Measurements from ENCODE around the gene ELF2. TPM values are rescaled to one million over a fixed set of nuclear protein-coding genes. Genes with fewer than 3 reads are reported as not detected.
A peak's percentile ranks its signal among the peaks of the same experiment; 100 is the strongest.

ELF2 gene
- total and polyA plus RNA-seq, 2 donors (not counting 1 experiment from before 2014, with no cell fraction given), result 25.1 to 97.5 TPM

GRCh38 chr4:139223682-139224317 lies 46.8 kb upstream of the ELF2 start:
- H3K4me2 ChIP-seq (replicated peaks; ENCODE audit: low read depth, low read length, poor library complexity, severe bottlenecking), result no peak overlapping the region
- peaks cover 0 to 6% of the 10 kb centered on the region in 2 donors for H3K4me1 ChIP-seq (ENCODE audit: control insufficient read depth in 2 of 2, insufficient read depth in 2 of 2, low read length in 2 of 2)
- no peaks in the 10 kb centered on the region for H3K36me3 ChIP-seq (replicated peaks in 1 of 2; ENCODE audit: control extremely low read depth in 1 of 2, control insufficient read depth in 1 of 2, extremely low read depth in 1 of 2, insufficient read depth in 2 of 2, low read length in 1 of 2)
- no peaks in the 10 kb centered on the region for H4K20me1 ChIP-seq (ENCODE audit: control insufficient read depth, insufficient read depth, low read length, poor library complexity, severe bottlenecking)
- no peaks in the 10 kb centered on the region for H3K9me3 ChIP-seq (ENCODE audit: control extremely low read depth in 1 of 3, control insufficient read depth in 2 of 3, insufficient read depth in 1 of 3, low read length in 2 of 3)
- Mint-ChIP-seq H3K4me3 (no peak overlapping the region), H3K27me3 (no peaks in the 10 kb centered on the region), H3K4me1 (peaks cover 10% of the 10 kb centered on the region), H3K27ac (no peak overlapping the region), H3K9me3 (ENCODE audit: insufficient read depth) (no peaks in the 10 kb centered on the region)
- ChIA-PET POLR2A (no interaction called here), CTCF (interaction anchor here (0.5 to 1.7 kb wide), 9 partner anchors 8 to 320 kb away, joined by 3 to 7 read pairs (median 3); partner anchors contain the start of gene NAA15)
- no peak for ATAC-seq (ENCODE audit: low read depth)
- H3K79me2 ChIP-seq (ENCODE audit: control insufficient read depth, insufficient read depth, low read length), result no peaks in the 10 kb centered on the region
- H3K9ac ChIP-seq (ENCODE audit: low read length), result no peak overlapping the region
- peak overlapping the region; percentile 28 for H2AFZ ChIP-seq (ENCODE audit: insufficient read depth, low read depth, low read length, poor library complexity, severe bottlenecking)
- TF ChIP-seq, protein P1, sequence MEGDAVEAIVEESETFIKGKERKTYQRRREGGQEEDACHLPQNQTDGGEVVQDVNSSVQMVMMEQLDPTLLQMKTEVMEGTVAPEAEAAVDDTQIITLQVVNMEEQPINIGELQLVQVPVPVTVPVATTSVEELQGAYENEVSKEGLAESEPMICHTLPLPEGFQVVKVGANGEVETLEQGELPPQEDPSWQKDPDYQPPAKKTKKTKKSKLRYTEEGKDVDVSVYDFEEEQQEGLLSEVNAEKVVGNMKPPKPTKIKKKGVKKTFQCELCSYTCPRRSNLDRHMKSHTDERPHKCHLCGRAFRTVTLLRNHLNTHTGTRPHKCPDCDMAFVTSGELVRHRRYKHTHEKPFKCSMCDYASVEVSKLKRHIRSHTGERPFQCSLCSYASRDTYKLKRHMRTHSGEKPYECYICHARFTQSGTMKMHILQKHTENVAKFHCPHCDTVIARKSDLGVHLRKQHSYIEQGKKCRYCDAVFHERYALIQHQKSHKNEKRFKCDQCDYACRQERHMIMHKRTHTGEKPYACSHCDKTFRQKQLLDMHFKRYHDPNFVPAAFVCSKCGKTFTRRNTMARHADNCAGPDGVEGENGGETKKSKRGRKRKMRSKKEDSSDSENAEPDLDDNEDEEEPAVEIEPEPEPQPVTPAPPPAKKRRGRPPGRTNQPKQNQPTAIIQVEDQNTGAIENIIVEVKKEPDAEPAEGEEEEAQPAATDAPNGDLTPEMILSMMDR (IDR thresholded peaks at IDR 0.05), result no peak
- no peak for TF ChIP-seq EZH2 (IDR thresholded peaks at IDR 0.05; ENCODE audit: borderline replicate concordance, insufficient read depth, low read depth, low read length, poor library complexity, severe bottlenecking)
- DNase-seq, result no peak
- H3K27me3 ChIP-seq (replicated peaks in 1 of 4; ENCODE audit: control extremely low read depth in 1 of 4, control insufficient read depth in 3 of 4, insufficient read depth in 4 of 4, low read length in 3 of 4), result no peaks in the 10 kb centered on the region
- H3K4me3 ChIP-seq (ENCODE audit: control extremely low read depth in 1 of 5, extremely low read depth in 1 of 5, insufficient read depth in 1 of 5, low read depth in 2 of 5, low read length in 4 of 5), result no peak overlapping the region
- 100% methylated on average over 1 of the region's 2 CpGs for WGBS (ENCODE audit: insufficient coverage)
- intact Hi-C loops (cut with micrococcal nuclease), result no loop called here
- no peak overlapping the region for H3K27ac ChIP-seq (ENCODE audit: low read length in 2 of 2)

DNA sequence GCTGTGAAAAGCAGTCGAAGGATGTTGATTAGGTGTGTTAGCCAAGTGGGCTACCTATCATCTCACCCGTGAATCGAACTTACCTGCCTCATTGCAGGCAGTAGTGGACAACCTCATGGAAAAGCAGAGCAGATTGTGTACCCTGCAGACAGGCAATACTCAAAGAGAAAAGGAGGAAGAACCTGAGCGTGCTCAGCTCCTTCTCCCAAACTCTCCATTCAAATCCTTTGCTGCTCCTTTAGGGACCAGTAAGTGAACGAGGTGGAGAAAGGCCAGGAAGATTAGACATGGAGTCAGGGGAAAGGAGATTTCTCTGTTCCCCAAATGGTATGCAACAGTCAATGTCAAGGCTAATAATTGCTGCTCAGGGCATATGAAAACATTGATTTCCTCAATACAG lies 45.2 kb upstream of the ELF2 start:
- no peaks in the 10 kb centered on the region for H3K9me3 Mint-ChIP-seq (ENCODE audit: insufficient read depth)
- Histone ChIP-seq H3K79me2 (ENCODE audit: control insufficient read depth, insufficient read depth, low read length) (no peaks in the 10 kb centered on the region), H2AFZ (ENCODE audit: insufficient read depth, low read depth, low read length, poor library complexity, severe bottlenecking) (no peak overlapping the region), H4K20me1 (ENCODE audit: control insufficient read depth, insufficient read depth, low read length, poor library complexity, severe bottlenecking) (no peaks in the 10 kb centered on the region), H3K4me3 (ENCODE audit: control extremely low read depth in 1 of 5, extremely low read depth in 1 of 5, insufficient read depth in 1 of 5, low read depth in 2 of 5, low read length in 4 of 5) (no peak overlapping the region), H3K27ac (ENCODE audit: low read length in 2 of 2) (no peak overlapping the region), H3K9me3 (ENCODE audit: control extremely low read depth in 1 of 3, control insufficient read depth in 2 of 3, insufficient read depth in 1 of 3, low read length in 2 of 3) (no peaks in the 10 kb centered on the region), H3K4me1 (ENCODE audit: control insufficient read depth in 2 of 2, insufficient read depth in 2 of 2, low read length in 2 of 2) (peaks cover 0 to 6% of the 10 kb centered on the region in 2 donors), H3K27me3 (replicated peaks in 1 of 4; ENCODE audit: control extremely low read depth in 1 of 4, control insufficient read depth in 3 of 4, insufficient read depth in 4 of 4, low read length in 3 of 4) (no peaks in the 10 kb centered on the region), H3K4me2 (replicated peaks; ENCODE audit: low read depth, low read length, poor library complexity, severe bottlenecking) (no peak overlapping the region), H3K9ac (ENCODE audit: low read length) (no peak overlapping the region), H3K36me3 (replicated peaks in 1 of 2; ENCODE audit: control extremely low read depth in 1 of 2, control insufficient read depth in 1 of 2, extremely low read depth in 1 of 2, insufficient read depth in 2 of 2, low read length in 1 of 2) (no peaks in the 10 kb centered on the region)
- ChIA-PET CTCF (no interaction called here), POLR2A (no interaction called here)
- H3K4me1 Mint-ChIP-seq, result peaks cover 11% of the 10 kb centered on the region
- H3K27ac Mint-ChIP-seq, result no peak overlapping the region
- no peak for TF ChIP-seq EZH2 (IDR thresholded peaks at IDR 0.05; ENCODE audit: borderline replicate concordance, insufficient read depth, low read depth, low read length, poor library complexity, severe bottlenecking)
- TF ChIP-seq, protein P1 (IDR thresholded peaks at IDR 0.05), result no peak
- no peak for ATAC-seq (ENCODE audit: low read depth)
- no peaks in the 10 kb centered on the region for H3K27me3 Mint-ChIP-seq
- H3K4me3 Mint-ChIP-seq, result no peak overlapping the region
- no peak for DNase-seq
- no CpG with 5 or more reads among the region's 5 CpGs for WGBS (ENCODE audit: insufficient coverage)
- intact Hi-C loops (cut with micrococcal nuclease), result no loop called here
